GM23338 (cell line): ENCODE measurements around the gene KCNB1. TPM values are rescaled to one million over a fixed set of nuclear protein-coding genes. Genes with fewer than 3 reads are reported as not detected.

Experiments used
- ATAC-seq: fragments of 200-7000 bp; cut with Tn5 transposase; 3 replicates; pipeline ENCODE4 v1.9.1; 2020
- DNase-seq: peaks from one replicate; pipeline ENCODE4 v3.0.0-alpha.2; 2015; ENCODE audit warnings: low spot score
- H2AFZ ChIP-seq: fragments of 200-600 bp; sonication (generic); 2 replicates; pipeline ENCODE4 v1.8.0; 2016; ENCODE audit warnings: antibody characterized with exemption, mild to moderate bottlenecking, moderate library complexity
- H3F3A ChIP-seq: fragments of 200-600 bp; sonication (generic); replicated peaks from 2 replicates; pipeline ENCODE4 v1.8.0; 2017; ENCODE audit warnings: antibody characterized with exemption, mixed run types, low read depth
- H3K27ac ChIP-seq: fragments of 200-600 bp; sonication (generic); 2 replicates; pipeline ENCODE4 v1.6.1; 2016; ENCODE audit warnings: low read depth
- H3K27me3 ChIP-seq: fragments of 200-600 bp; sonication (generic); 2 replicates; pipeline ENCODE4 v1.8.0; 2016; ENCODE audit warnings: mild to moderate bottlenecking, mixed run types, moderate library complexity; ENCODE audit not compliant: insufficient read depth
- H3K36me3 ChIP-seq: fragments of 200-600 bp; sonication (generic); 2 replicates; pipeline ENCODE4 v1.8.0; 2016; ENCODE audit warnings: mild to moderate bottlenecking; ENCODE audit not compliant: insufficient read depth
- H3K4me1 ChIP-seq: fragments of 200-600 bp; sonication (generic); 2 replicates; pipeline ENCODE4 v1.8.0; 2016; ENCODE audit warnings: mild to moderate bottlenecking, moderate library complexity; ENCODE audit not compliant: insufficient read depth
- H3K4me2 ChIP-seq: fragments of 200-600 bp; sonication (generic); 2 replicates; pipeline ENCODE4 v1.7.1; 2017; ENCODE audit warnings: mixed run types
- H3K4me3 ChIP-seq: fragments of 200-600 bp; sonication (generic); 2 replicates; pipeline ENCODE4 v1.6.1; 2016; ENCODE audit warnings: mixed run types
- H3K79me2 ChIP-seq: fragments of 200-600 bp; sonication (generic); replicated peaks from 2 replicates; pipeline ENCODE4 v1.8.0; 2017; ENCODE audit warnings: mild to moderate bottlenecking; ENCODE audit not compliant: insufficient read depth
- H3K9me2 ChIP-seq: fragments of 200-600 bp; sonication (generic); 2 replicates; pipeline ENCODE4 v1.8.0; 2017; ENCODE audit not compliant: insufficient read depth
- H4K20me1 ChIP-seq: fragments of 200-600 bp; sonication (generic); replicated peaks from 2 replicates; pipeline ENCODE4 v1.8.0; 2017; ENCODE audit warnings: mild to moderate bottlenecking; ENCODE audit not compliant: insufficient read depth
- H3K27ac Mint-ChIP-seq: 2 replicates; pipeline ENCODE4 v1.8.0; 2020; ENCODE audit warnings: inconsistent platforms, mild to moderate bottlenecking, moderate library complexity, mixed read lengths
- H3K27me3 Mint-ChIP-seq: 3 replicates; pipeline ENCODE4 v1.8.0; 2022; ENCODE audit warnings: low read depth, mild to moderate bottlenecking, moderate library complexity, mixed read lengths, inconsistent platforms; ENCODE audit not compliant: insufficient read depth, poor library complexity
- H3K36me3 Mint-ChIP-seq: 3 replicates; pipeline ENCODE4 v1.8.0; 2021; ENCODE audit warnings: low read depth, mild to moderate bottlenecking, inconsistent platforms, moderate library complexity, mixed read lengths
- H3K4me1 Mint-ChIP-seq: 3 replicates; pipeline ENCODE4 v1.8.0; 2020; ENCODE audit warnings: mild to moderate bottlenecking, inconsistent platforms, mixed read lengths
- H3K4me3 Mint-ChIP-seq: 3 replicates; pipeline ENCODE4 v1.8.0; 2021; ENCODE audit warnings: moderate library complexity, mild to moderate bottlenecking, inconsistent platforms, mixed read lengths
- H3K9me3 Mint-ChIP-seq: 3 replicates; pipeline ENCODE4 v1.8.0; 2020; ENCODE audit warnings: moderate library complexity, mild to moderate bottlenecking, inconsistent platforms, mixed read lengths
- CREB1 ChIP-seq: fragments of 250-450 bp; sonication (Bioruptor Pico); IDR thresholded peaks from 2 replicates; pipeline ENCODE4 v1.5.0; 2020; ENCODE audit warnings: low read depth, mild to moderate bottlenecking, moderate library complexity
- CTCF ChIP-seq, 2 experiments: fragments of 200-600 bp in 1 of 2; sonication (generic) in 1 of 2; conservative IDR thresholded peaks; 2 replicates each; pipeline versions ENCODE4 v1.5.1 to v1.6.1; 2016 to 2017; ENCODE audit warnings: antibody characterized with exemption in 2 of 2, low read depth in 2 of 2, mild to moderate bottlenecking in 2 of 2, moderate library complexity in 1 of 2
- ETS1 ChIP-seq: IDR thresholded peaks from 2 replicates; pipeline ENCODE4 v1.6.1; 2016; ENCODE audit warnings: antibody characterized with exemption
- EZH2 ChIP-seq: fragments of 200-600 bp; sonication (generic); IDR thresholded peaks from one replicate; pipeline ENCODE4 v1.8.0; 2017; ENCODE audit warnings: antibody characterized with exemption, mild to moderate bottlenecking, low read depth; ENCODE audit not compliant: unreplicated experiment
- EZH2phosphoT487 ChIP-seq: fragments of 200-600 bp; sonication (generic); IDR thresholded peaks from one replicate; pipeline ENCODE4 v1.8.1; 2018; ENCODE audit warnings: antibody characterized with exemption; ENCODE audit not compliant: unreplicated experiment
- JUNB ChIP-seq: IDR thresholded peaks from one replicate; pipeline ENCODE4 v1.6.1; 2016; ENCODE audit warnings: antibody characterized with exemption; ENCODE audit not compliant: unreplicated experiment
- NANOG ChIP-seq: IDR thresholded peaks from 2 replicates; pipeline ENCODE4 v1.6.1; 2016; ENCODE audit warnings: antibody characterized with exemption, borderline replicate concordance
- POLR2AphosphoS5 ChIP-seq: IDR thresholded peaks from 2 replicates; pipeline ENCODE4 v1.6.1; 2016; ENCODE audit warnings: antibody characterized with exemption, low read depth
- REST ChIP-seq: IDR thresholded peaks from one replicate; pipeline ENCODE4 v1.6.1; 2018; ENCODE audit warnings: antibody characterized with exemption; ENCODE audit not compliant: unreplicated experiment
- STAT1 ChIP-seq: IDR thresholded peaks from one replicate; pipeline ENCODE4 v1.6.1; 2016; ENCODE audit warnings: antibody characterized with exemption; ENCODE audit not compliant: unreplicated experiment
- ZNF114 ChIP-seq: fragments of 250-450 bp; sonication (Bioruptor Pico); IDR thresholded peaks from 2 replicates; pipeline ENCODE4 v1.5.0; 2020; ENCODE audit warnings: mild to moderate bottlenecking, moderate library complexity
- ZNF331 ChIP-seq: fragments of 250-450 bp; sonication (Bioruptor Pico); IDR thresholded peaks from 2 replicates; pipeline ENCODE4 v1.5.0; 2020; ENCODE audit warnings: low read depth, mild to moderate bottlenecking, moderate library complexity
- polyA plus RNA-seq: library from polyadenylated mRNA; unstranded; fragments of >200 nt; fragmentation: Nextera tagmentation; extraction: Ambion mirVana; gene quantifications from 2 replicates; pipeline ENCODE4 v1.2.1, GENCODE V29; 2016
- total RNA-seq: library from RNA; depleted of rRNA; stranded (reverse); fragments of >200 nt; shearing (Covaris generic); gene quantifications from 2 replicates; pipeline ENCODE4 v1.2.3, GENCODE V29; 2014
- TF ChIP-seq, protein P1 (sequence below): fragments of 250-450 bp; sonication (Bioruptor Pico); IDR thresholded peaks from 2 replicates; pipeline ENCODE4 v1.5.0; 2020; ENCODE audit warnings: mild to moderate bottlenecking, moderate library complexity

KCNB1 gene
- total and polyA plus RNA-seq, 2 experiments from 2014 or later: 0.28 to 0.29 TPM

DNA sequence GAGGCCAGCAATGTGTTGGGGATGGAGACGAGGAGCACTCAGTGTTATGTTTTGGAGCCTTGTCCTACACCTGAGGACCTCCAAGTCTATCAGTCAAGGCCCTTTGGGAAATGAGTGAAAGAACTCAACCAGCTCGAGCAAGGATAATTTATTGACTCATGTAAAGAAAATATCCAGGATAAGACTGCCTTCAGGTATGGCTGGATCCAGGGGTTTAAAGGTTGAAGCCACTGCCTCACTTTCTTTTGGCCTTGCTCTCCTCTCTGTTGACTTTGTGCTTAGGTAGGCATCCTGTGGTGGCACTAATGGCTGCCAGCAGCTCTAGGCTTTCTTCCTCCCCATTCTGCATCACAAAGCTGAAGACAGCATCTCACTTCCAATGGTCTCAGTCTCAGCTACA is 138.3 kb downstream of the KCNB1 start:
- Histone ChIP-seq H3K27me3 (no peaks in the 10 kb centered on the region), H3K4me2 (no peak overlapping the region), H3K4me3 (no peak overlapping the region), H3K9me2 (no peaks in the 10 kb centered on the region), H2AFZ (no peak overlapping the region), H4K20me1 (no peaks in the 10 kb centered on the region; the same call in none of the 2 replicates), H3K79me2 (no peaks in the 10 kb centered on the region), H3K4me1 (no peaks in the 10 kb centered on the region), H3F3A (0 out of 2 replicates have a peak, but pooled peaks cover under 1% of the 10 kb centered on the region), H3K36me3 (no peaks in the 10 kb centered on the region), H3K27ac (no peak overlapping the region)
- TF ChIP-seq POLR2AphosphoS5: no peak
- no peak for TF ChIP-seq CREB1 (CRISPR knock-in tag)
- TF ChIP-seq CTCF (conservative IDR thresholded peaks at IDR 0.05; ENCODE audit: low read depth in 2 of 2): no peak
- TF ChIP-seq ETS1: no peak
- TF ChIP-seq NANOG: no peak
- TF ChIP-seq ZNF114: no peak
- TF ChIP-seq EZH2phosphoT487: no peak
- TF ChIP-seq, protein P1, sequence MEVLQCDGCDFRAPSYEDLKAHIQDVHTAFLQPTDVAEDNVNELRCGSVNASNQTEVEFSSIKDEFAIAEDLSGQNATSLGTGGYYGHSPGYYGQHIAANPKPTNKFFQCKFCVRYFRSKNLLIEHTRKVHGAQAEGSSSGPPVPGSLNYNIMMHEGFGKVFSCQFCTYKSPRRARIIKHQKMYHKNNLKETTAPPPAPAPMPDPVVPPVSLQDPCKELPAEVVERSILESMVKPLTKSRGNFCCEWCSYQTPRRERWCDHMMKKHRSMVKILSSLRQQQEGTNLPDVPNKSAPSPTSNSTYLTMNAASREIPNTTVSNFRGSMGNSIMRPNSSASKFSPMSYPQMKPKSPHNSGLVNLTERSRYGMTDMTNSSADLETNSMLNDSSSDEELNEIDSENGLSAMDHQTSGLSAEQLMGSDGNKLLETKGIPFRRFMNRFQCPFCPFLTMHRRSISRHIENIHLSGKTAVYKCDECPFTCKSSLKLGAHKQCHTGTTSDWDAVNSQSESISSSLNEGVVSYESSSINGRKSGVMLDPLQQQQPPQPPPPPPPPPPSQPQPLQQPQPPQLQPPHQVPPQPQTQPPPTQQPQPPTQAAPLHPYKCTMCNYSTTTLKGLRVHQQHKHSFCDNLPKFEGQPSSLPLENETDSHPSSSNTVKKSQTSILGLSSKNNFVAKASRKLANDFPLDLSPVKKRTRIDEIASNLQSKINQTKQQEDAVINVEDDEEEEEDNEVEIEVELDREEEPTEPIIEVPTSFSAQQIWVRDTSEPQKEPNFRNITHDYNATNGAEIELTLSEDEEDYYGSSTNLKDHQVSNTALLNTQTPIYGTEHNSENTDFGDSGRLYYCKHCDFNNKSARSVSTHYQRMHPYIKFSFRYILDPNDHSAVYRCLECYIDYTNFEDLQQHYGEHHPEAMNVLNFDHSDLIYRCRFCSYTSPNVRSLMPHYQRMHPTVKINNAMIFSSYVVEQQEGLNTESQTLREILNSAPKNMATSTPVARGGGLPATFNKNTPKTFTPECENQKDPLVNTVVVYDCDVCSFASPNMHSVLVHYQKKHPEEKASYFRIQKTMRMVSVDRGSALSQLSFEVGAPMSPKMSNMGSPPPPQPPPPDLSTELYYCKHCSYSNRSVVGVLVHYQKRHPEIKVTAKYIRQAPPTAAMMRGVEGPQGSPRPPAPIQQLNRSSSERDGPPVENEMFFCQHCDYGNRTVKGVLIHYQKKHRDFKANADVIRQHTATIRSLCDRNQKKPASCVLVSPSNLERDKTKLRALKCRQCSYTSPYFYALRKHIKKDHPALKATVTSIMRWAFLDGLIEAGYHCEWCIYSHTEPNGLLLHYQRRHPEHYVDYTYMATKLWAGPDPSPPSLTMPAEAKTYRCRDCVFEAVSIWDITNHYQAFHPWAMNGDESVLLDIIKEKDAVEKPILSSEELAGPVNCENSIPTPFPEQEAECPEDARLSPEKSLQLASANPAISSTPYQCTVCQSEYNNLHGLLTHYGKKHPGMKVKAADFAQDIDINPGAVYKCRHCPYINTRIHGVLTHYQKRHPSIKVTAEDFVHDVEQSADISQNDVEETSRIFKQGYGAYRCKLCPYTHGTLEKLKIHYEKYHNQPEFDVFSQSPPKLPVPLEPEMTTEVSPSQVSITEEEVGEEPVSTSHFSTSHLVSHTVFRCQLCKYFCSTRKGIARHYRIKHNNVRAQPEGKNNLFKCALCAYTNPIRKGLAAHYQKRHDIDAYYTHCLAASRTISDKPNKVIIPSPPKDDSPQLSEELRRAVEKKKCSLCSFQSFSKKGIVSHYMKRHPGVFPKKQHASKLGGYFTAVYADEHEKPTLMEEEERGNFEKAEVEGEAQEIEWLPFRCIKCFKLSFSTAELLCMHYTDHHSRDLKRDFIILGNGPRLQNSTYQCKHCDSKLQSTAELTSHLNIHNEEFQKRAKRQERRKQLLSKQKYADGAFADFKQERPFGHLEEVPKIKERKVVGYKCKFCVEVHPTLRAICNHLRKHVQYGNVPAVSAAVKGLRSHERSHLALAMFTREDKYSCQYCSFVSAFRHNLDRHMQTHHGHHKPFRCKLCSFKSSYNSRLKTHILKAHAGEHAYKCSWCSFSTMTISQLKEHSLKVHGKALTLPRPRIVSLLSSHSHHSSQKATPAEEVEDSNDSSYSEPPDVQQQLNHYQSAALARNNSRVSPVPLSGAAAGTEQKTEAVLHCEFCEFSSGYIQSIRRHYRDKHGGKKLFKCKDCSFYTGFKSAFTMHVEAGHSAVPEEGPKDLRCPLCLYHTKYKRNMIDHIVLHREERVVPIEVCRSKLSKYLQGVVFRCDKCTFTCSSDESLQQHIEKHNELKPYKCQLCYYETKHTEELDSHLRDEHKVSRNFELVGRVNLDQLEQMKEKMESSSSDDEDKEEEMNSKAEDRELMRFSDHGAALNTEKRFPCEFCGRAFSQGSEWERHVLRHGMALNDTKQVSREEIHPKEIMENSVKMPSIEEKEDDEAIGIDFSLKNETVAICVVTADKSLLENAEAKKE (CRISPR knock-in tag): no peak
- TF ChIP-seq REST: no peak
- no peak for TF ChIP-seq STAT1
- TF ChIP-seq ZNF331 (CRISPR knock-in tag): no peak
- no peak for TF ChIP-seq JUNB
- no peak for TF ChIP-seq EZH2
- DNase-seq: no peak
- Mint-ChIP-seq H3K4me1 (peaks cover 6% of the 10 kb centered on the region; the same call in 1 of the 3 replicates), H3K4me3 (no peak overlapping the region), H3K36me3 (no peaks in the 10 kb centered on the region), H3K27ac (no peak overlapping the region), H3K9me3 (no peaks in the 10 kb centered on the region), H3K27me3 (peaks cover 11% of the 10 kb centered on the region)
- ATAC-seq: no peak
